ENCODE results near the gene KANSL1.

DNA sequence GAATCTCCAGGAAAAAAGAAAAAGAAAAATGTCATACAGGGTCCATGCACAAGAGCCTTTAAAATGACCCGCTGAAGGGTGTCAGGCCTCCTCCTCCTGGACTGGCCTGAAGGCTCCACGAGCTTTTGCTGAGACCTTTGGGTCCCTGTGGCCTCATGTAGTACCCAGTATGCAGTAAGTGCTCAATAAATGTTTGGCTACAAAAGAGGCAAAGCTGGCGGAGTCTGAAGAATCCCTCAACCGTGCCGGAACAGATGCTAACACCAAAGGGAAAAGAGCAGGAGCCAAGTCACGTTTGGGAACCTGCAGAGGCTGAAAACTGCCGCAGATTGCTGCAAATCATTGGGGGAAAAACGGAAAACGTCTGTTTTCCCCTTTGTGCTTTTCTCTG is 193.3 kb downstream of the KANSL1 start:
- TF ChIP-seq CTCF (conservative IDR thresholded peaks at IDR 0.05; ENCODE audit: low read depth in 2 of 2) (no peak), JUNB (IDR thresholded peaks at IDR 0.05; ENCODE audit: unreplicated experiment) (no peak), POLR2AphosphoS5 (IDR thresholded peaks at IDR 0.05; ENCODE audit: low read depth) (no peak)
